CMK (cell line): Measurements from ENCODE around the gene KCNA10.

ENCODE experiments used
- DNase-seq: peaks from one replicate; pipeline ENCODE4 v3.0.0-alpha.2; 2010; ENCODE audit warnings: low read depth

Gene KCNA10

DNA sequence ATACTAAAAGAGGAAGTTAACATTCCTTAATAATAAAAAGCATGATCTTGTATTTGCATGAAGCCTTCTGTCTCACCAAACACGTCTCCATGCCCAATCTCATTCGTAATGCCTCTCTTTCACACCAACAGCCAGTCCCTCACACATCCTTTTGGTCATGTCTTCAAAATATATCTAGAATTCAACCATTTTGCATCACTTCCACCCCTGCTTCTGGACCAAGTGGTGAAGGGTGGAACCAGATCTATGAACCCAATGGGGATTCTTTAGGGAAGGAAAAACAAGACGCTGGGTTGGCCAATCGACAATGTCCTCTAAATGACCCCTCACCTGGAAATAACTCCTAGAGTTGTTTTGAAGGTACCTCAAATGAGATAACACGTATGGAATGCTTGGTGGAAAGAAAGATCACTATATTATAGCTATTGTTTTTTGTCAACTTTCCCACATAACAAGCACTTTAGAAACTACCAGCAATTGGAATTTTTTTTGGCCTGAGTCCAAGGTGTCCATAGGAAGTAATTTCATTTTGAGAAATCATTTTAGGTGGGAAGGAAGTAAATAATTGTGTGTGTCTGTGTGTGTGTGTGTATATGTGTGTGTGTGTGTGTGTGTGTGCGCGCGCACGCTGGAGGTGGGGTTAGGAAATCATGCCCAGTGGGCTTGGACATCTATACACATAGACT, at the start of gene KCNA10:
Gene KCNA10 (minus strand): TSS at position 51 of the 686 bp plus-strand sequence. CDS start 388 bp downstream, outside the sequence.
- no peak for DNase-seq

- no peak for DNase-seq
These were observed 47.9 kb upstream of the KCNA10 start for GRCh38 chr1:110566836-110567235.

DNA sequence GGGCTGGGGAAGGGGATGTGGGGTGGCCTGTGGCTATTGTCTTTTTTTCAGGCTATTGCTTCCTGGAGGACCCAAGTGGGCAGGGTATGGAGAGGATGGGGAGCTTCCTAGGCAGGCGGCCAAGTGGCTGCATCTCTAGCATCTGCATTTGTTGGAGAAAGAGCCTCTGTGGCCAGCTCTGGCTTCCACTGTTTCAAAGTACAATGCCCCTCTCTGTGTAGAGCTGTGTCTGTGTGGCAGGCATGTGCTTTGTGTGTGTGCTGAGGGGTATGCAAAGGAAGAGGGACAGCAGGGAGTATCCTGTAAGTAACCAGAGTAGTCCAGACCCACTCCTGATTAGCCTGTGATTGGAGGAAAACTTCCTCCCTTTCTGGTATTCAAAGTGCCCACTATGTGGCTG, 46.6 kb upstream of the KCNA10 start:
- no peak for DNase-seq

GRCh38 chr1:110563089-110563488, 44.1 kb upstream of the KCNA10 start:
- no peak for DNase-seq

DNA sequence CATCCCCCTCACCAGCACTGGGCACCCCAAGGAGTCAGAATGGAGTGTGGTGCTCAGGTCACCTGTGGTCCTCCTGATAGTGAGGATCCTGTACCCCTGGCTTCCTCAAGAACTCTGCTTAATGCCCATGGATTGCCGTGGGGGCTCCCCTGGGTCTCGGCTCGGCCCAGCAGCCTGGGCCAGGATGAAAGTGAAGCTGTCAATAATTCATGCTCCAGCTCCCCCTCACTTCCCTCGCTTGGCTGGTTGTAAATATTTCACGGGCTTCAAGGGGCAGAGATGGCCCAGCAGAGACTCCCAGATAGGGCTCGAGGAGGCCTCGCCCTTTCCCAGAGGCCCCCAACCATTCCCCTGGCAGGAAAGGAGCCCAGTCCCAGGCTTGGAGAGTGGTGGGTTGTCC, 42.6 kb upstream of the KCNA10 start:
- no peak for DNase-seq

DNA sequence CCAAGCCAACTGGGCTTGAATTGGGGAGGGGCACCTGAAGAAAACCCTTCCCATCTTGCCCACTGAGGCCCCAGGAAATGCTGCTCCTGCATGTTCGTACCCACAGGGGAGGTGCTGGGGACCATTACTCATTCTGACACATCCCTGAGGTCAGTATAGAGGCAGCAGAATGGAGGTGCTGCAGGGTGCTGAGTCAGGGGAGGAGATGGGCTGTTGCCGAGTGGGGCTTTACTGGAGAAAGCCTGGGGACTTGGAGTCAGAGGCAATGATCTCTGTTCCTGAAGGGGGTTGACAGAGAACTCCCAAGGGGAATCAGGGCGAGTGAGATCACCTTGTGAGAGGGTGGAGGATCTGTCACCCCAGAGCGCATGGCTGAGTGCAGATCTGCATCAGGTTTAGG, 40.2 kb upstream of the KCNA10 start:
- no peak for DNase-seq

DNA sequence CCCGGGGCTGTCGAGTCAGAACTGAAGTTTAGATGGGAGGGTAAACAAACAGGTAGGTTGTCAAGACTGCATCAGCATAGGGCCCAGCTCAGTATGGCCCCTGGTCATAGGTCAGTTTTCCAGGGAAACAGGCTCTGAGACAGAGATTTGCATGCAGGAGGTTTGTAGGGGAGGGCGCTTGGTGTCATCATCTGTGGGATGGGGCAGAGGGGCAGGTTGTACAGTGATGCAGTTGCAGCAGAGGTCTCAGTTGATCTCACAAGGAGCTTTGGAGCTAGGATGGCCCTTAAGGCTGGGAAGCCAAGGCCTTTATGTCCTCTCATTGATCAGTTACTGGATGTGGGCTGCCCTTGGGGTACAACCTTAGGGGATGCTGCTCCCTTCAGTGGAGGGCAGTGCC, 38.5 kb upstream of the KCNA10 start:
- no peak for DNase-seq

DNA sequence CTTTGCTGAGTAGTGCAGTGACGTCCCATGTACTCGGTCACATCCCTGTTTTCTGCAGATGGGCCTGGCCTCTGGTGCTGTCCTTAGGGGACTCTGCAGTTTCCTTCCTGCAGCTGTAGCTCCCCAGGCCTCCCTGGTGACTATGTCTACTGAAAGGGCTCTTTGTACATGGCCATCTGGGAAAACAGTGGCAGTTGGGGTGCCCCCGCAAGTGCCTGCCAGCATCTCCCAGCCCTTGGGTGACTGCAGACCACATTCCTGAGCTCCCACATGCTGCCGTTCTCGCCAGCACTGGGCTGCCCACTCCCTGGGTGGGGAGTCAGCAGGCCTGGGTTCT, 37.5 kb upstream of the KCNA10 start:
- DNase-seq, result no peak

- no peak for DNase-seq
These were observed 37.0 kb upstream of the KCNA10 start for GRCh38 chr1:110555807-110556470.

- no peak for DNase-seq
These were observed 36.2 kb upstream of the KCNA10 start for GRCh38 chr1:110554871-110555801.

- DNase-seq, result no peak
These were observed 32.4 kb upstream of the KCNA10 start for GRCh38 chr1:110551278-110551809.

DNA sequence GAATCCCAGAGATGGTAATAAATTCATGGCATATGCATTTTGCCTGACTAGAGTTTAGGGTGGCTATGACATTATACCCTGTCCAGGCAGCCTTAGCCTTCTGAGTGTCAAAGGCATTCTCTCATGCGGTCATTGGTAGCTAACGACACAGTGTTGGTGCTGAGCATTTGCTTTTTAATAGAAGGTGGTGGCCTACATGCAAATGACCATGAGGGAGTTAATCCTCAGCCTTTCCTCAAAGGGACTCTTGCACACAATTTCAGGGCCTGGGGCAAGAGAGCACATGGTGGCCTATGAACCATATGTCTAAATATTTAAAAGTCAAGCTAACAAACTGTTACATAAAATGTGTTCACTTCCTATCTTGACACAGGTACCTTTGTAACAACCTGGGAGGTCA, 30.9 kb upstream of the KCNA10 start:
- no peak for DNase-seq

- no peak for DNase-seq
These were observed 29.4 kb upstream of the KCNA10 start for GRCh38 chr1:110548381-110548780.

GRCh38 chr1:110547017-110547416, 28.0 kb upstream of the KCNA10 start:
- no peak for DNase-seq

GRCh38 chr1:110545492-110545891, 26.5 kb upstream of the KCNA10 start:
- no peak for DNase-seq

DNA sequence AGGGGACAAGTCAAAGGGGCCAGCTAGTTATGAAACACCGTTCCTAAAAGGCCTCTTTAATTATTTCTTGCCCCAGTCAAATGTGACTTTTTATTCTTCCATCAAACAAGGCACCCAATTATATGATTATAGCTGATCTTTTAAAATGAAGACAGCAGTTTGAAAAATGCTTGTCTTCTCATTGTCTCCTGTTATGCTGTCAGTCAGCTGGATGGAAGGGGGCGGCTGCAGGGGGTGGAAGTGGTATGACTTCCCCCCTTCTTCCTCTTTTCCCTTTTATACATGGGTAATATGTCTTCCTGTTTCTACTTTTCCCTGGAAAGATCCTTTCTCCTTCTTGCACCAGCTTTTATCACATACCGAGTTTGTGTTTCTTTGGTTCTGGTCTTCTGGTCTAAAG, 25.8 kb upstream of the KCNA10 start:
- no peak for DNase-seq

GRCh38 chr1:110542725-110543124, 23.8 kb upstream of the KCNA10 start:
- no peak for DNase-seq

GRCh38 chr1:110541906-110542395, 23.0 kb upstream of the KCNA10 start:
- DNase-seq, result no peak

- no peak for DNase-seq
These were observed 22.1 kb upstream of the KCNA10 start for GRCh38 chr1:110540891-110541685.

DNA sequence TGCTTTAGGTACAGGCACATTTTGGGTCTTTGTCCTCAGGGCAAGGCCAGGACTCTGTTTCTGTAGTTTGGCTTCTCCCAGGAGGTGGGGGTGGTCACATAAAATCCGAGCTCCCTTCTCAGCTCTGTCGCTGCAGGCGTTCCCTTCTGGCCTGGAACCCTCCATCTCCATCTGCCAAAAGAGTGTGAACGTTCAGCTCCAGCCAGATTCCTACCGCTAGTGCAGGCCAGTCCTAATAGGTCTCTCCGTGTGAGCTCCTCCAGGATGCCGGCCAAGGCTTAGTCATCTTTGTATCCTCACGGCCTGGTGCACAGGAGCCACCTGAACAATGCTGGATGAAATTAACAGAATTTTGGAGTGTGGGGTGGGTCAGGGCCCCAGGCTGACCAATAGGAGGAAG, 19.9 kb upstream of the KCNA10 start:
- DNase-seq, result no peak

GRCh38 chr1:110538075-110538474, 19.1 kb upstream of the KCNA10 start:
- DNase-seq, result no peak

GRCh38 chr1:110535985-110536384, 17.0 kb upstream of the KCNA10 start:
- DNase-seq, result no peak
